Stimulated activated naive CD8-positive, alpha-beta T cell treated with anti-CD3 and anti-CD28 coated beads, Interleukin-15, Interleukin-2, amounts not matched to agents 100 U/mL and 50 U/mL, for 24 hours (primary cell): ENCODE measurements around the gene RAD51B.

ENCODE experiments used
- ATAC-seq: fragments of 150-1000 bp; cut with Tn5 transposase; one replicate; pipeline ENCODE4 v1.10.0; 2021
- DNase-seq: peaks from one replicate; pipeline ENCODE4 v3.0.0; 2021

RAD51B gene

GRCh38 chr14:68723808-68724268, 904.3 kb downstream of the RAD51B start:
- DNase-seq (no peak), ATAC-seq (peak; percentile 31)

GRCh38 chr14:68724914-68725313, 905.3 kb downstream of the RAD51B start:
- ATAC-seq (no peak), DNase-seq (no peak)

- ATAC-seq (no peak), DNase-seq (no peak)
Observed at GRCh38 chr14:68726093-68726695, 906.6 kb downstream of the RAD51B start.

GRCh38 chr14:68727315-68728047, 907.9 kb downstream of the RAD51B start:
- ATAC-seq (no peak), DNase-seq (no peak)

GRCh38 chr14:68728342-68729106, 908.9 kb downstream of the RAD51B start:
- no peak for DNase-seq
- ATAC-seq, result peak; percentile 45

GRCh38 chr14:68729556-68729955, 910.0 kb downstream of the RAD51B start:
- DNase-seq (no peak), ATAC-seq (no peak)

GRCh38 chr14:68730348-68730747, 910.8 kb downstream of the RAD51B start:
- ATAC-seq (no peak), DNase-seq (no peak)

- no peak for DNase-seq
- no peak for ATAC-seq
Observed at GRCh38 chr14:68730811-68731425, 911.3 kb downstream of the RAD51B start.

- DNase-seq, result peak; percentile 57
- ATAC-seq, result peak; percentile 67
Observed at GRCh38 chr14:68733086-68733914, 913.7 kb downstream of the RAD51B start.

- ATAC-seq (peak; percentile 83), DNase-seq (peak; percentile 64)
Observed at GRCh38 chr14:68734231-68734732, 914.7 kb downstream of the RAD51B start.

- DNase-seq (no peak), ATAC-seq (no peak)
Observed at GRCh38 chr14:68735856-68736255, 916.3 kb downstream of the RAD51B start.

GRCh38 chr14:68736471-68736871, 916.9 kb downstream of the RAD51B start:
- DNase-seq (no peak), ATAC-seq (no peak)

- no peak for ATAC-seq
Observed at GRCh38 chr14:68737086-68737485, 917.5 kb downstream of the RAD51B start.

GRCh38 chr14:68738559-68738958, 919.0 kb downstream of the RAD51B start:
- ATAC-seq, result no peak

More at GRCh38 chr14:68737086-68737485, 917.5 kb downstream of the RAD51B start:
- DNase-seq, result no peak

GRCh38 chr14:68739701-68740100, 920.1 kb downstream of the RAD51B start:
- ATAC-seq (no peak), DNase-seq (no peak)

More at GRCh38 chr14:68738559-68738958, 919.0 kb downstream of the RAD51B start:
- DNase-seq, result no peak

- ATAC-seq, result no peak
Observed at GRCh38 chr14:68740788-68741476, 921.4 kb downstream of the RAD51B start.

GRCh38 chr14:68741477-68741791, 921.9 kb downstream of the RAD51B start:
- no peak for DNase-seq
- ATAC-seq, result peak; percentile 21

More at GRCh38 chr14:68740788-68741476, 921.4 kb downstream of the RAD51B start:
- DNase-seq, result no peak

- ATAC-seq (peak; percentile 58), DNase-seq (peak; percentile 30)
Observed at GRCh38 chr14:68741839-68742470, 922.4 kb downstream of the RAD51B start.

- no peak for DNase-seq
- no peak for ATAC-seq
Observed at GRCh38 chr14:68744613-68745012, 925.0 kb downstream of the RAD51B start.

- ATAC-seq, result peak; percentile 19
- no peak for DNase-seq
Observed at GRCh38 chr14:68747393-68747792, 927.8 kb downstream of the RAD51B start.
